ENCODE data around the gene SRXN1. TPM values are rescaled to one million over a fixed set of nuclear protein-coding genes. Genes with fewer than 3 reads are reported as not detected.

SRXN1 gene
- total and polyA plus RNA-seq, 2 donors (not counting 3 experiments of a cell fraction or from before 2014, with no cell fraction given) = 19.3 to 24.9 TPM

DNA sequence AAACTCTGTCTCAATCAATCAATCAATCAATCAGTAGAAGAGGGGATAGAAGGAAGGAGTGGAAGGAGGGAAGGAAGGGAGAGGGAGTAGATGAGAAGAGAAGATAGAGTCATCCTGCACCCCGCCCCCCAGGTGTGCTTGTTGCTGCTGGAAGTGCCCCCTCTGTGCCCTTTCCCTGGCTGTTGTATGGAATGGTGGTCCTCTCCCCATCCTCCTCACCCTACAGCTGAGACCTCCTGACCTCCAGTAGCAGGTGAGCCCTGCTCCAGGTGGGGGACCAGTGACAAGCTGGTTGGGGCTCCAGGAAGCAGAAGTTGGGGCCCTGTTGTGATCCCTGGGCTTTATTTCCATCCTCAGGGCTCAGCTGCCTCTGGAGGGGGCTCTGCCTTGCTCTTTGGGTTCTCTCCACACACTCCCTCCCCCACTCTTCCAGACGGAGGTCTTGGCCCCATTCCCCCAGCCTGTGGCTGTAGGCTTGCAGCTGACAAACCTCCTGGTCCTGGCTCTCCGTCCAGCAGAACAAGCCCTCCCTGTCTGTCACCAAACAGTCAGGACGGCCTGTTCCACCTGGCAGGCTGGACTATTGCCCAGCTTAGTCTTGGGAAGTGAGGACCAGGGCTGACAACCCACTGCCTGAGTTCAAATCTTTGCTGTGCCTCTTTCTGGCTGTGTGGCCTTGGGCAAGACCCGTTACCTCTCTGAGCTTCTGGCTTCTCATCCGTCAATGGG is 48.6 kb upstream of the SRXN1 start:
- intact Hi-C loops (cut with micrococcal nuclease) (no loop called here), dilution Hi-C loops (cut with MboI; ENCODE audit: extremely low pct_ligation_motif_present, low sequenced_read_pairs) (no loop called here)
- Histone ChIP-seq H3K4me3 (replicated peaks in 1 of 3; ENCODE audit: insufficient read depth in 1 of 3, low read depth in 1 of 3, low read length in 3 of 3) (no peak overlapping the region), H3K79me2 (ENCODE audit: control insufficient read depth, insufficient read depth, low read length) (no peaks in the 10 kb centered on the region), H4K20me1 (replicated peaks; ENCODE audit: control insufficient read depth, extremely low read depth, insufficient read depth, low read length) (no peaks in the 10 kb centered on the region), H3K9me1 (replicated peaks; ENCODE audit: control insufficient read depth, extremely low read depth, insufficient read depth, low read length) (no peaks in the 10 kb centered on the region), H3K27ac (ENCODE audit: insufficient read depth, low read depth, low read length) (no peak overlapping the region), H3K9me3 (replicated peaks; ENCODE audit: control insufficient read depth, insufficient read depth, low read length) (no peaks in the 10 kb centered on the region), H3K4me1 (ENCODE audit: control insufficient read depth, extremely low read depth, insufficient read depth, low read length) (no peaks in the 10 kb centered on the region), H3K36me3 (ENCODE audit: control insufficient read depth in 2 of 2, extremely low read depth in 1 of 2, insufficient read depth in 2 of 2, low read length in 2 of 2) (no peaks in the 10 kb centered on the region), H3K27me3 (ENCODE audit: control insufficient read depth in 2 of 2, insufficient read depth in 2 of 2, low read length in 2 of 2) (peaks cover 0 to 2% of the 10 kb centered on the region in 2 experiments), H3K4me2 (ENCODE audit: insufficient read depth, low read length) (no peak overlapping the region), H3K9ac (replicated peaks; ENCODE audit: extremely low read depth, insufficient read depth, low read length) (no peak overlapping the region), H2AFZ (ENCODE audit: low read depth, low read length) (no peak overlapping the region)
- ChIA-PET POLR2A (no interaction called here), CTCF (no interaction called here)
- FAIRE-seq (no peak), DNase-seq (ENCODE audit: low read depth, low spot score) (no peak)
- TF ChIP-seq POLR2A (IDR thresholded peaks at IDR 0.05; ENCODE audit: low read depth, low read length) (no peak), GATA2 (IDR thresholded peaks at IDR 0.05; ENCODE audit: insufficient read depth, insufficient read length, low read depth, low read length) (no peak), EZH2 (IDR thresholded peaks at IDR 0.05; ENCODE audit: borderline replicate concordance, low read depth, low read length, severe bottlenecking) (no peak), JUN (IDR thresholded peaks at IDR 0.05; ENCODE audit: borderline replicate concordance, insufficient read depth, insufficient read length, low read depth) (no peak), POLR2AphosphoS5 (IDR thresholded peaks at IDR 0.05; ENCODE audit: insufficient read depth, low read depth, low read length) (no peak), FOS (IDR thresholded peaks at IDR 0.05; ENCODE audit: borderline replicate concordance, insufficient read depth, low read length) (no peak), MYC (IDR thresholded peaks at IDR 0.05; ENCODE audit: low read depth, low read length) (no peak)
- TF ChIP-seq, protein P1, sequence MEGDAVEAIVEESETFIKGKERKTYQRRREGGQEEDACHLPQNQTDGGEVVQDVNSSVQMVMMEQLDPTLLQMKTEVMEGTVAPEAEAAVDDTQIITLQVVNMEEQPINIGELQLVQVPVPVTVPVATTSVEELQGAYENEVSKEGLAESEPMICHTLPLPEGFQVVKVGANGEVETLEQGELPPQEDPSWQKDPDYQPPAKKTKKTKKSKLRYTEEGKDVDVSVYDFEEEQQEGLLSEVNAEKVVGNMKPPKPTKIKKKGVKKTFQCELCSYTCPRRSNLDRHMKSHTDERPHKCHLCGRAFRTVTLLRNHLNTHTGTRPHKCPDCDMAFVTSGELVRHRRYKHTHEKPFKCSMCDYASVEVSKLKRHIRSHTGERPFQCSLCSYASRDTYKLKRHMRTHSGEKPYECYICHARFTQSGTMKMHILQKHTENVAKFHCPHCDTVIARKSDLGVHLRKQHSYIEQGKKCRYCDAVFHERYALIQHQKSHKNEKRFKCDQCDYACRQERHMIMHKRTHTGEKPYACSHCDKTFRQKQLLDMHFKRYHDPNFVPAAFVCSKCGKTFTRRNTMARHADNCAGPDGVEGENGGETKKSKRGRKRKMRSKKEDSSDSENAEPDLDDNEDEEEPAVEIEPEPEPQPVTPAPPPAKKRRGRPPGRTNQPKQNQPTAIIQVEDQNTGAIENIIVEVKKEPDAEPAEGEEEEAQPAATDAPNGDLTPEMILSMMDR (IDR thresholded peaks at IDR 0.05; ENCODE audit: extremely low read depth in 1 of 2, insufficient read depth in 1 of 2, low read depth in 1 of 2, low read length in 2 of 2) = no peak
- TF ChIP-seq, protein P2, sequence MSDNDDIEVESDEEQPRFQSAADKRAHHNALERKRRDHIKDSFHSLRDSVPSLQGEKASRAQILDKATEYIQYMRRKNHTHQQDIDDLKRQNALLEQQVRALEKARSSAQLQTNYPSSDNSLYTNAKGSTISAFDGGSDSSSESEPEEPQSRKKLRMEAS (IDR thresholded peaks at IDR 0.05; ENCODE audit: insufficient read depth, insufficient read length) = no peak
- BruUV-seq (replicated peaks) = no TSS peak
